A673 (cell line): ENCODE data around the gene BMP4. TPM values are rescaled to one million over a fixed set of nuclear protein-coding genes. Genes with fewer than 3 reads are reported as not detected.

Source experiments
- BruUV-seq: library from RNA; stranded (reverse); fragments of 400-500 nt; replicated peaks from 2 replicates; lab custom pipeline; 2021; lab: Mats Ljungman, UMichigan
- CTCF ChIA-PET: fragments of 300-600 bp; sonication (Branson Sonifier 250); formaldehyde crosslinking; loops from one replicate; lab custom pipeline; 2022; ENCODE audit warnings: antibody characterized with exemption; lab: Charles Lee
- POLR2A ChIA-PET: fragments of 300-600 bp; sonication (Branson Sonifier 250); formaldehyde crosslinking; loops from one replicate; lab custom pipeline; 2022; ENCODE audit warnings: antibody characterized with exemption; ENCODE audit not compliant: low non-redundant PET; lab: Charles Lee
- DNase-seq: peaks from one replicate; pipeline ENCODE4 v3.0.0-alpha.2; 2015; ENCODE audit warnings: low spot score
- H3K27ac ChIP-seq: fragments of 200-600 bp; sonication (generic); 2 replicates; pipeline ENCODE4 v1.5.1; 2016; ENCODE audit warnings: mixed run types, low read depth, mild to moderate bottlenecking, mixed read lengths, antibody characterized with exemption, low read length; ENCODE audit not compliant: poor library complexity, severe bottlenecking
- H3K27me3 ChIP-seq: fragments of 200-600 bp; sonication (generic); replicated peaks from 2 replicates; pipeline ENCODE4 v1.6.1; 2017; ENCODE audit warnings: mixed run types, low read depth, mild to moderate bottlenecking, mixed read lengths, antibody characterized with exemption, low read length; ENCODE audit not compliant: insufficient read depth, poor library complexity
- H3K36me3 ChIP-seq: fragments of 200-600 bp; sonication (generic); 2 replicates; pipeline ENCODE4 v1.6.1; 2016; ENCODE audit warnings: mixed run types, mild to moderate bottlenecking, mixed read lengths, antibody characterized with exemption, low read length; ENCODE audit not compliant: insufficient read depth, poor library complexity, severe bottlenecking
- H3K4me1 ChIP-seq: fragments of 200-600 bp; sonication (generic); 2 replicates; pipeline ENCODE4 v1.6.1; 2017; ENCODE audit warnings: mixed run types, mild to moderate bottlenecking, mixed read lengths, antibody characterized with exemption, low read length; ENCODE audit not compliant: insufficient read depth, poor library complexity, severe bottlenecking
- H3K4me3 ChIP-seq: fragments of 200-600 bp; sonication (generic); 2 replicates; pipeline ENCODE4 v1.5.1; 2016; ENCODE audit warnings: low read depth, mixed run types, mild to moderate bottlenecking, mixed read lengths, low read length; ENCODE audit not compliant: poor library complexity, severe bottlenecking
- H3K9me3 ChIP-seq: fragments of 200-600 bp; sonication (generic); 2 replicates; pipeline ENCODE4 v1.6.1; 2016; ENCODE audit warnings: mixed run types, low read depth, mild to moderate bottlenecking, mixed read lengths, antibody characterized with exemption, low read length; ENCODE audit not compliant: poor library complexity, severe bottlenecking
- EZH2 ChIP-seq: fragments of 200-600 bp; sonication (generic); IDR thresholded peaks from 2 replicates; pipeline ENCODE4 v1.6.1; 2017; ENCODE audit warnings: borderline replicate concordance, low read depth, mild to moderate bottlenecking, mixed read lengths, antibody characterized with exemption, low read length; ENCODE audit not compliant: poor library complexity, severe bottlenecking
- intact Hi-C: fragments of 100-400 bp; cut with micrococcal nuclease; formaldehyde crosslinking; loops from one replicate; pipeline ENCODE4 v1.10.0; 2022; ENCODE audit not compliant: unreplicated experiment
- total RNA-seq: library from RNA; stranded (reverse); gene quantifications from 2 replicates; pipeline ENCODE4 v1.2.3, GENCODE V29; 2021
- TF ChIP-seq, protein P1 (sequence below): fragments of 300-800, 200-600 bp; sonication (generic); conservative IDR thresholded peaks from 2 replicates; pipeline ENCODE4 v1.5.1; 2017; ENCODE audit warnings: low read depth, mild to moderate bottlenecking, antibody characterized with exemption, low read length, moderate library complexity, mixed read lengths

BMP4 gene
- total RNA-seq, 1 experiment from 2014 or later, result not detected

DNA sequence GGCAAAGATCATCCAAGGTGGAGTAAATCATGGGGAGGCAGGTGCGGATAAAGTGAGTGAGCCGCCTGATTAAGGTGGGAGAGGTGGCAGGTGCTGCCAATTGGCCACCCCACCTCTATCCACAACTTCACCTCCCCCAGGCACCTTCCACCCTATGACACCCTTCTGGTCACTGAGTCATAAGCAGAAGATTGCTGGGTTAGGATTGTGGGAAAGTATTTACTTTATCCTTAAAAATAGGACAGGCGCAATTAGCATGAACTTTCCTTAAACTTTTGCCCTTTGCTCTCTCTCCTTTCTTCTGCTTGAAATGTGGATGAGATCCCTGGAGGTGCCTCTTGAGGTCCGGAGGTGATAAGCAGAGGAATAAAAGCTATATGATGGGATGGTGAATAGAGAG is 14.9 kb upstream of the BMP4 start:
- intact Hi-C loops, result no loop called here
- H3K36me3 ChIP-seq, result no peaks in the 10 kb centered on the region
- ChIA-PET POLR2A (no interaction called here), CTCF (no interaction called here)
- H3K9me3 ChIP-seq, result no peaks in the 10 kb centered on the region
- no peak overlapping the region for H3K27ac ChIP-seq
- no peaks in the 10 kb centered on the region for H3K4me1 ChIP-seq
- no peak for DNase-seq
- TF ChIP-seq, protein P1, sequence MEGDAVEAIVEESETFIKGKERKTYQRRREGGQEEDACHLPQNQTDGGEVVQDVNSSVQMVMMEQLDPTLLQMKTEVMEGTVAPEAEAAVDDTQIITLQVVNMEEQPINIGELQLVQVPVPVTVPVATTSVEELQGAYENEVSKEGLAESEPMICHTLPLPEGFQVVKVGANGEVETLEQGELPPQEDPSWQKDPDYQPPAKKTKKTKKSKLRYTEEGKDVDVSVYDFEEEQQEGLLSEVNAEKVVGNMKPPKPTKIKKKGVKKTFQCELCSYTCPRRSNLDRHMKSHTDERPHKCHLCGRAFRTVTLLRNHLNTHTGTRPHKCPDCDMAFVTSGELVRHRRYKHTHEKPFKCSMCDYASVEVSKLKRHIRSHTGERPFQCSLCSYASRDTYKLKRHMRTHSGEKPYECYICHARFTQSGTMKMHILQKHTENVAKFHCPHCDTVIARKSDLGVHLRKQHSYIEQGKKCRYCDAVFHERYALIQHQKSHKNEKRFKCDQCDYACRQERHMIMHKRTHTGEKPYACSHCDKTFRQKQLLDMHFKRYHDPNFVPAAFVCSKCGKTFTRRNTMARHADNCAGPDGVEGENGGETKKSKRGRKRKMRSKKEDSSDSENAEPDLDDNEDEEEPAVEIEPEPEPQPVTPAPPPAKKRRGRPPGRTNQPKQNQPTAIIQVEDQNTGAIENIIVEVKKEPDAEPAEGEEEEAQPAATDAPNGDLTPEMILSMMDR, result no peak
- TF ChIP-seq EZH2, result no peak
- no peak overlapping the region for H3K4me3 ChIP-seq
- H3K27me3 ChIP-seq, result peaks cover 27% of the 10 kb centered on the region
- BruUV-seq, result no TSS peak

DNA sequence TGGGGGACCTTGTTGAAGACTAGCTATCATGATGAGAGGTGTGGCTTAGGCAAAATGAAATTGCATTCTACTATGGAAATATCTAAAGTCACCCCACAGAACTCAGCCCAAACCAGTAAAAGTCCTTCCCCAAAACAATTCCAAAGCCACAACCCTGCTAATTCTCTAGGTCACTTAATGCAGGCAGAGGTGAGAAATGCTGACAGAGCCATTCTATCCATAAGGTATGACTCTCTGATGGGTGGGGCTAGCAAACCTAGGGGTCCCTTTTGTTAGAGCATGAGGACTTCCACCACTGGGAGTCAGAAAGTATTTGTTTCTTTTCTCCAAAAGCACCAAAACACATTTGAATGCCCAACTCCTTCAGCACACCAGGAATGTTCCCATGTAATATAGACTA is 12.7 kb upstream of the BMP4 start:
- Histone ChIP-seq H3K27me3 (peaks cover 37% of the 10 kb centered on the region), H3K4me3 (no peak overlapping the region), H3K9me3 (no peaks in the 10 kb centered on the region), H3K4me1 (no peaks in the 10 kb centered on the region), H3K27ac (no peak overlapping the region), H3K36me3 (no peaks in the 10 kb centered on the region)
- no peak for DNase-seq
- intact Hi-C loops, result no loop called here
- POLR2A ChIA-PET, result no interaction called here
- BruUV-seq, result no TSS peak
- TF ChIP-seq EZH2, result no peak
- TF ChIP-seq, protein P1, result no peak
- CTCF ChIA-PET, result no interaction called here

DNA sequence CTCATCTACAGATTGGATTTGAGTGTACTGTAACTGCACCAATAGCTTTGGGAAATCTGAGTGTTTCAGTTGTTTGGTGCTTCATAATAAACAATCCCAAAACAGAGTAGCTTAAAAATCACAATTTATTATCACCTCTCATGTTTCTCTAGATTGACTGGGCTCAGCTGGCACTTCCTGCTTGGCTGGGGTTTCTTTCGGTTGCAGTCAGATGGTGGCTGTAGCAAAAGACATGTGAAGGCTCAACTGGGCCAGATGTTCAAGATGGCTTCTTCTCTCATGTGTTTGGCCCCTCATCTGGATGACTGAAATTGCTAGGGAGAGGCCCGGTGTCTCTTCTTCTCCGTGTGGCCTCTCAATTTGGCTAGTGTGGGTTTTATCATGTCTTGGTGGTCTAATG is 12.1 kb upstream of the BMP4 start:
- ChIA-PET POLR2A (no interaction called here), CTCF (interaction anchor here (0.7 kb wide), 1 partner anchor 287 kb away, joined by 3 read pairs; no protein-coding TSS in a partner anchor)
- H3K9me3 ChIP-seq, result no peaks in the 10 kb centered on the region
- DNase-seq, result no peak
- TF ChIP-seq, protein P1, result no peak
- no peak for TF ChIP-seq EZH2
- intact Hi-C loops, result no loop called here
- no peak overlapping the region for H3K4me3 ChIP-seq
- BruUV-seq, result no TSS peak
- no peak overlapping the region for H3K27ac ChIP-seq
- no peaks in the 10 kb centered on the region for H3K36me3 ChIP-seq
- no peaks in the 10 kb centered on the region for H3K4me1 ChIP-seq
- peaks cover 38% of the 10 kb centered on the region for H3K27me3 ChIP-seq
